Upper lobe of right lung (tissue), 1 donor: ENCODE measurements around the gene TMTC1. TPM values are rescaled to one million over a fixed set of nuclear protein-coding genes. Genes with fewer than 3 reads are reported as not detected.
A peak's percentile ranks its signal among the peaks of the same experiment; 100 is the strongest.

ENCODE experiments used
- ATAC-seq: fragments of 200-7000 bp; cut with Tn5 transposase; one replicate; pipeline ENCODE4 v1.9.1; 2020; ENCODE audit warnings: mild to moderate bottlenecking, moderate library complexity
- DNase-seq: peaks from one replicate; pipeline ENCODE4 v3.0.0-alpha.2; 2020
- H3K27ac ChIP-seq: fragments of 200-600 bp; one replicate; pipeline ENCODE4 v1.8.0; 2022
- H3K27me3 ChIP-seq: fragments of 200-600 bp; one replicate; pipeline ENCODE4 v1.8.0; 2022; ENCODE audit warnings: mild to moderate bottlenecking
- H3K36me3 ChIP-seq: fragments of 200-600 bp; one replicate; pipeline ENCODE4 v1.8.0; 2022
- H3K4me1 ChIP-seq: fragments of 200-600 bp; one replicate; pipeline ENCODE4 v1.8.0; 2022
- H3K4me3 ChIP-seq: fragments of 200-600 bp; one replicate; pipeline ENCODE4 v1.8.0; 2022; ENCODE audit warnings: mild to moderate bottlenecking
- H3K9me3 ChIP-seq: fragments of 200-600 bp; one replicate; pipeline ENCODE4 v1.8.0; 2022
- CTCF ChIP-seq: fragments of 200-600 bp; IDR thresholded peaks from one replicate; pipeline ENCODE4 v1.8.0; 2022; ENCODE audit warnings: antibody characterized with exemption
- intact Hi-C: fragments of 100-400 bp; cut with DNase I; formaldehyde crosslinking; loops from one replicate; pipeline ENCODE4 v1.11.0; 2022
- total RNA-seq: library from RNA; stranded (reverse); fragmentation: NEBNext Ultra II Directional; extraction: Animal tissue kit (Norgen Biotek cat#: 25700); gene quantifications from one replicate; pipeline ENCODE4 v1.2.1, GENCODE V29; 2021
- donor health status: DM: no; HTN: yes; CAD: no; lungs with severe emphysema.

Gene TMTC1
- total RNA-seq, 1 donor from 2014 or later: 37.4 TPM

- H3K9me3 ChIP-seq: no peaks in the 10 kb centered on the region
These were observed 12.0 kb upstream of the TMTC1 start for GRCh38 chr12:29795715-29796114.

GRCh38 chr12:29794862-29795261 is 11.1 kb upstream of the TMTC1 start:
- no peaks in the 10 kb centered on the region for H3K36me3 ChIP-seq
- H3K4me1 ChIP-seq: no peaks in the 10 kb centered on the region
- intact Hi-C loops: no loop called here
- no peak for ATAC-seq
- no peak for TF ChIP-seq CTCF
- no peak overlapping the region for H3K27ac ChIP-seq
- no peaks in the 10 kb centered on the region for H3K9me3 ChIP-seq
- DNase-seq: no peak
- H3K27me3 ChIP-seq: no peaks in the 10 kb centered on the region
- no peak overlapping the region for H3K4me3 ChIP-seq

More at GRCh38 chr12:29795715-29796114, 12.0 kb upstream of the TMTC1 start:
- ATAC-seq: no peak
- Histone ChIP-seq H3K27me3 (no peaks in the 10 kb centered on the region), H3K36me3 (no peaks in the 10 kb centered on the region), H3K4me3 (no peak overlapping the region), H3K27ac (no peak overlapping the region), H3K4me1 (no peaks in the 10 kb centered on the region)
- DNase-seq: no peak
- TF ChIP-seq CTCF: no peak
- intact Hi-C loops: no loop called here

GRCh38 chr12:29792853-29793252 is 9.1 kb upstream of the TMTC1 start:
- no peaks in the 10 kb centered on the region for H3K4me1 ChIP-seq
- ATAC-seq (no peak), DNase-seq (no peak)
- no peak overlapping the region for H3K27ac ChIP-seq
- no peaks in the 10 kb centered on the region for H3K9me3 ChIP-seq
- no peaks in the 10 kb centered on the region for H3K27me3 ChIP-seq
- no peak for TF ChIP-seq CTCF
- intact Hi-C loops: no loop called here
- no peak overlapping the region for H3K4me3 ChIP-seq
- no peaks in the 10 kb centered on the region for H3K36me3 ChIP-seq

- Histone ChIP-seq H3K27me3 (no peaks in the 10 kb centered on the region), H3K9me3 (no peaks in the 10 kb centered on the region), H3K4me3 (no peak overlapping the region), H3K36me3 (no peaks in the 10 kb centered on the region), H3K27ac (no peak overlapping the region), H3K4me1 (no peaks in the 10 kb centered on the region)
- DNase-seq (no peak), ATAC-seq (no peak)
- intact Hi-C loops: no loop called here
- no peak for TF ChIP-seq CTCF
These were observed 8.4 kb upstream of the TMTC1 start for GRCh38 chr12:29792132-29792531.

- DNase-seq (peak; percentile 72), ATAC-seq (peak; percentile 54)
- no peaks in the 10 kb centered on the region for H3K4me1 ChIP-seq
- peak overlapping the region; percentile 60 for H3K4me3 ChIP-seq
- H3K27ac ChIP-seq: peak overlapping the region; percentile 71
- no peaks in the 10 kb centered on the region for H3K36me3 ChIP-seq
- intact Hi-C loops: no loop called here
- H3K9me3 ChIP-seq: no peaks in the 10 kb centered on the region
- no peak for TF ChIP-seq CTCF
- H3K27me3 ChIP-seq: peaks cover 4% of the 10 kb centered on the region
These were observed 620 bp downstream of the TMTC1 start for GRCh38 chr12:29782871-29783772.
